ENCODE data around the gene OST4. TPM values are rescaled to one million over a fixed set of nuclear protein-coding genes. Genes with fewer than 3 reads are reported as not detected.
A peak's percentile ranks its signal among the peaks of the same experiment; 100 is the strongest.

OST4 gene
- total and polyA plus RNA-seq, 12 donors: 174 to 617 (median 402) TPM

- 81 to 89% (median 83%) methylated on average over 3 of the region's 3 CpGs for WGBS, 4 donors
- no peak overlapping the region for H3K4me3 ChIP-seq
- H3K9me3 ChIP-seq (replicated peaks in 1 of 3): no peaks in the 10 kb centered on the region
- peak in 1 of 7 donors; percentile 8 for DNase-seq
- no peak overlapping the region for H3K27ac ChIP-seq
- peaks cover 20 to 24% of the 10 kb centered on the region in 2 donors for H3K4me1 ChIP-seq (replicated peaks in 1 of 2)
- H3K36me3 ChIP-seq (replicated peaks in 1 of 2): peaks cover 0 to 37% of the 10 kb centered on the region in 2 donors
- intact Hi-C loops (cut with DNase I): no loop called here
- TF ChIP-seq POLR2A (IDR thresholded peaks at IDR 0.05): no peak
- TF ChIP-seq, protein P1, sequence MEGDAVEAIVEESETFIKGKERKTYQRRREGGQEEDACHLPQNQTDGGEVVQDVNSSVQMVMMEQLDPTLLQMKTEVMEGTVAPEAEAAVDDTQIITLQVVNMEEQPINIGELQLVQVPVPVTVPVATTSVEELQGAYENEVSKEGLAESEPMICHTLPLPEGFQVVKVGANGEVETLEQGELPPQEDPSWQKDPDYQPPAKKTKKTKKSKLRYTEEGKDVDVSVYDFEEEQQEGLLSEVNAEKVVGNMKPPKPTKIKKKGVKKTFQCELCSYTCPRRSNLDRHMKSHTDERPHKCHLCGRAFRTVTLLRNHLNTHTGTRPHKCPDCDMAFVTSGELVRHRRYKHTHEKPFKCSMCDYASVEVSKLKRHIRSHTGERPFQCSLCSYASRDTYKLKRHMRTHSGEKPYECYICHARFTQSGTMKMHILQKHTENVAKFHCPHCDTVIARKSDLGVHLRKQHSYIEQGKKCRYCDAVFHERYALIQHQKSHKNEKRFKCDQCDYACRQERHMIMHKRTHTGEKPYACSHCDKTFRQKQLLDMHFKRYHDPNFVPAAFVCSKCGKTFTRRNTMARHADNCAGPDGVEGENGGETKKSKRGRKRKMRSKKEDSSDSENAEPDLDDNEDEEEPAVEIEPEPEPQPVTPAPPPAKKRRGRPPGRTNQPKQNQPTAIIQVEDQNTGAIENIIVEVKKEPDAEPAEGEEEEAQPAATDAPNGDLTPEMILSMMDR (IDR thresholded peaks at IDR 0.05): no peak
- no peaks in the 10 kb centered on the region for H3K27me3 ChIP-seq
Measured at GRCh38 chr2:27065128-27065527, 6.3 kb downstream of the OST4 start.

DNA sequence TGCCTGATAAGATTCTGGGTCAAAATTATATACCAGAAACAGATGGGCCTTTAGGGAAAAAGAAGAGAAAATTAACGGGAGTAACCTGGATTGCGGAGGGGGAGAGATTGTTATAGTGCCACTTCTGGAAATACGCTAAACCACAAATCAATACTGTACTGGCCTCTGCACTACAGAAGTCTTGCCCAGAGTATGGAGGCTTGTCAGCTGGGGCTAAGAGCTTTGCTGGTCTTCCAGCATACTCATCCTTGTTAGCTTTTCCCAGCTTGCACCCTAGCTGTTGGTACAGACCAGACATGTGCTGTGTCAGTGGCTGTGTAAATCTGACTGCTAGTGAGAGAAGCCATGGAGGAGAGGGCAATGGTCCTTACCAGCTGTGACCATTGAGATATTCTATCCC lies 11.1 kb downstream of the OST4 start:
- WGBS, 4 donors: 90 to 96% (median 93%) methylated on average over 3 of the region's 3 CpGs
- TF ChIP-seq POLR2A (IDR thresholded peaks at IDR 0.05): no peak
- TF ChIP-seq, protein P1 (IDR thresholded peaks at IDR 0.05): no peak
- no peaks in the 10 kb centered on the region for H3K27me3 ChIP-seq
- peaks cover 0 to 38% of the 10 kb centered on the region in 2 donors for H3K36me3 ChIP-seq (replicated peaks in 1 of 2)
- H3K4me3 ChIP-seq: no peak overlapping the region
- intact Hi-C loops (cut with DNase I): no loop called here
- peaks cover 19 to 28% of the 10 kb centered on the region in 2 donors for H3K4me1 ChIP-seq (replicated peaks in 1 of 2)
- peak overlapping the region in 3 of 5 donors; percentile 59 to 79 (median 61) for H3K27ac ChIP-seq
- no peak for DNase-seq
- H3K9me3 ChIP-seq (replicated peaks in 1 of 3): no peaks in the 10 kb centered on the region

GRCh38 chr2:27059141-27059820 lies 12.2 kb downstream of the OST4 start:
- Histone ChIP-seq H3K27ac (peak overlapping the region in 4 of 5 donors; percentile 59 to 79 (median 67)), H3K27me3 (no peaks in the 10 kb centered on the region), H3K36me3 (replicated peaks in 1 of 2) (peaks cover 0 to 41% of the 10 kb centered on the region in 2 donors), H3K4me1 (replicated peaks in 1 of 2) (peaks cover 19 to 26% of the 10 kb centered on the region in 2 donors), H3K4me3 (no peak overlapping the region), H3K9me3 (replicated peaks in 1 of 3) (no peaks in the 10 kb centered on the region)
- DNase-seq: peak in 6 of 7 donors; percentile 77 to 90 (median 84)
- TF ChIP-seq, protein P1 (IDR thresholded peaks at IDR 0.05): peak in 2 of 6 experiments; percentile 18 to 30
- TF ChIP-seq POLR2A (IDR thresholded peaks at IDR 0.05): no peak
- 31 to 48% (median 39%) methylated on average over 11 to 15 of the region's 15 CpGs for WGBS, 4 donors
- intact Hi-C loops (cut with DNase I): no loop called here

DNA sequence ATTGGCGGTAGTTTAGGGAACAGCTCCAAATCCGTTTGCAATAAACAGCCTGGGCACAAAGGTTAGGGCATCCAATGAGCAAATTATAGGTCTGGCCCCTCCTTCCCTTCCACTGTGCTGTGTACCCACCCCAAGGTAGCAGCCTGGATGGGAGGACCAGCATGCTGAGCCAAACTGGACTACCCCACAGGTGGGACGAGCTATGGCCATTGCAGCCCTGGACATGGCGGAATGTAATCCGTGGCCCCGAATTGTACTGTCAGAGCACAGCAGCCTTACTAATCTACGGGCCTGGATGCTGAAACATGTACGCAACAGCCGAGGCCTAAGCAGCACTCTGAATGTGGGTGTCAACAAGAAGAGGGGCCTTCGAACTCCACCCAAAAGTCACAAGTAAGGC lies 13.2 kb downstream of the OST4 start:
- Histone ChIP-seq H3K4me1 (replicated peaks in 1 of 2) (peaks cover 11 to 18% of the 10 kb centered on the region in 2 donors), H3K36me3 (replicated peaks in 1 of 2) (peaks cover 0 to 52% of the 10 kb centered on the region in 2 donors), H3K9me3 (replicated peaks in 1 of 3) (no peaks in the 10 kb centered on the region), H3K4me3 (no peak overlapping the region), H3K27me3 (no peaks in the 10 kb centered on the region), H3K27ac (peak overlapping the region in 1 of 5 donors; percentile 79)
- no peak for TF ChIP-seq POLR2A (IDR thresholded peaks at IDR 0.05)
- TF ChIP-seq, protein P1 (IDR thresholded peaks at IDR 0.05): no peak
- DNase-seq: no peak
- WGBS, 4 donors: 91 to 98% (median 94%) methylated on average over 6 to 10 of the region's 10 CpGs
- intact Hi-C loops (cut with DNase I): no loop called here

All from adrenal gland (tissue), 12 donors.